HG02981 (cell line): ENCODE results near the gene MDGA2.
"Not testable (repeated sequence)": the region's sequence is repeated elsewhere in the genome, so short reads cannot be mapped to it uniquely, and the experiment has no call there.

Source experiments
- ATAC-seq: cut with Tn5 transposase; IDR thresholded peaks from one replicate; pipeline ENCODE4 v1.9.1; 2021; ENCODE audit warnings: mild to moderate bottlenecking, moderate library complexity; ENCODE audit not compliant: unreplicated experiment

Gene MDGA2

GRCh38 chr14:46989566-46989965, 685.8 kb downstream of the MDGA2 start:
- no peak for ATAC-seq

DNA sequence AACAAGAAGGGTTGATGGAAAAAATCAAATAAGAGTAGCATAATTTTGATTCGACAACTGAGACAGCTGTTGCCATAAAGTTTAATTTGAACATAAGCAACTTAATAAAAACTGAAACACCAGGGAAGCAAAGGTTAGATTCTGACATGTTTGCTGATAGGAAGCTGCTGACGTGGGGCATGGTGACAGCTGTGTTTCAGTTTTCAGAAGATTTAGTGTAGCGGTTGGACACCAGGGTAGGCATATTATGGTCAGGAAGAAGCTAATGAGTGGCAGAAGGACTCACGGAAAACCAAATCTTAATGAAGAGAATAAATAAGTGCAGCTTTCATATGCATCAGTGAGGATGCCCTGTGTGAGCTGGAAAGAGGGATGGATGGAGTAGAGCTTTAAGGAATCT, 687.1 kb downstream of the MDGA2 start:
- no peak for ATAC-seq

DNA sequence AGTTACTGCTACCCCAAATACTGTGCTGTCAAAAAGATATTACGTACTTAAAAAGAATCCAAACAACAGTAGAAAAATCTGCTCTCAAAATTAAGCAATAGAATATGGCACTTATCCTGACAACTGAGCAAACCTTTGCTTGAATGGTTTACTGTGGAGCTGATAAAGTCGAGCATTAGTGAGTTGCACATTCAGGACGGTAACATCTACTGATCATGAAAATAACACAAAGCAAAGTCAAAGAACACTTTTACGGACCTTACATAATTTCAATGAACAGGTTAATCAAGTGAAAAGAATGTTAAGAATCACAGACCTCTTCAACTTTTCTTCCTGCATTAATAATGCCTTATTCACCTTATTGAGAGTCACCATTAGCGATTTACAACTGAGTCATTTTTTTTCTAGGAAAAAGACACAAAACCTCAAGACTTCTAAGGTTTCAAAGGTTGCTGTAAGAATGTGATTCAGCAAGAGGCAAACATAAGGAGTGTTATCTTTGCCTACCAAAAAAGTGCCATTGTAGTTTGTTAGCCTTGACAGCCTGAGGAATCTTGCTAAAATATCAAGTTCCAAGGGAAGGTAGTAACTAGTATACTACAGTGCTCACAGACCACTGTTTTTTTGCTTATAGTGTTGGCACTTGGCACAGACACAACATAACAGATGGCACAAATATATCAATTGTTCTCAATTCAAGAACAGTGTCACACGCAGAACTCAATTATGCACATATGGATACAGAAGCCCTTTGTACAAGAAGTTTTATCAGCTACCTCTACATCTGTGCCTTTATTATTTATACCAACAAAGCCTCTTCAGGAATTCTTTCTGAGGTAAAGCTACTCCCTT, 689.6 kb downstream of the MDGA2 start:
- no peak for ATAC-seq

DNA sequence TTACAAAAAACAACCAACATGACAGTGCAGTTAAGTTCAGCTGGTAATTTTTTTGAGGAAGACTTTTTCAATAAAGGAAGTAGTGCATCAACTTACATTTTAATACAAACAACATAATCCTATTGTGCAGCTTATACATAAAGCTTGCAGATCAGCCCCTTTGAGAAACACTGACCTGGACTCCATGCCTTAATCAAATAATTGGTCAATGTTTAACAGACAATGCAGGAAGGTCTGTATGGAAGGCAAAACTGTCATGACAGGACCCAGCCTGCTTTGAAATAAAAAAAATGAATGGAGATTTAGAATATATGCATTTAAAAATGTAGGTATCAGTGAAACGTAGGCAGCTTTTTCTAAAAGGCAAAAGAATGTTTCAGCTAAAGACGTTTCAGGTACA, 702.1 kb downstream of the MDGA2 start:
- ATAC-seq, result no peak

- ATAC-seq, result no peak
These were observed 711.0 kb downstream of the MDGA2 start for GRCh38 chr14:46964378-46964777.

DNA sequence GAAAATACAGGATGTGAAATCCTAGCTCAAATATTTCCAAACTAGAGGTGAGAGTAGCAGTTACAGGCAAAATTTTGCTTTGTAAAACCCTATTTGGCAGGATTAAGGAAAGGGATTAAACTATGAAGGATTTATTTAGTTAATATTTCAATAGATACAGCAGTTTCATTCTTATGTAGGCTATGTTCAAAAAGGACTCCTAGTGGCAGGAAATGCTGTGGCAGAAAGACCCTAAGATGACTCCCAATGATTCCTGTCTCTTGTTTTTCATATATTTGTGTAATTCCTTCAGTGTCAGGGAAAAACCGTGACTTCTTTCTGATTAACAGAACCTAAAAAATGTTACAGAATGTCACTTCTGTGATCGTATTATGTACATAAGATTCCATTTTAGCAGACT, 724.3 kb downstream of the MDGA2 start:
- ATAC-seq, result no peak

GRCh38 chr14:46940611-46941010, 734.8 kb downstream of the MDGA2 start:
- ATAC-seq, result no peak

DNA sequence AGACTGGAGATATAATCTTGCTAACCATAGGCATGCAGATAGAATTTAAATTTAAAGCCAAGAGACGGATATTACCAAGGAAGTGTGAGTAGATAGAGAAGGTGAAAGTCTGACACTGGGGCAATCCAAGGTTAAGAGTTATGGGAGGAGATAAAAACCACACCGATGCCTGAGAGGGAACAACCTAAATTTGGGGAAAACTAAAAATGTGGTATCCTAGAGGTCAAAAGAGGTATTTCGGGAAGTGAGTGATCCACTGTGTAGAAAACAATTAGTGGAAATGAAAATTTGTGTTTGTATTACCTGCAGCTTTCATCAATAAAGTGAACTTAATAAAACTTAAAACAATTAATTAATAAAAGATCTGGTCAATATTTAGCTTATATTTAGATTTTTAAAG, 754.9 kb downstream of the MDGA2 start:
- ATAC-seq, result no peak

DNA sequence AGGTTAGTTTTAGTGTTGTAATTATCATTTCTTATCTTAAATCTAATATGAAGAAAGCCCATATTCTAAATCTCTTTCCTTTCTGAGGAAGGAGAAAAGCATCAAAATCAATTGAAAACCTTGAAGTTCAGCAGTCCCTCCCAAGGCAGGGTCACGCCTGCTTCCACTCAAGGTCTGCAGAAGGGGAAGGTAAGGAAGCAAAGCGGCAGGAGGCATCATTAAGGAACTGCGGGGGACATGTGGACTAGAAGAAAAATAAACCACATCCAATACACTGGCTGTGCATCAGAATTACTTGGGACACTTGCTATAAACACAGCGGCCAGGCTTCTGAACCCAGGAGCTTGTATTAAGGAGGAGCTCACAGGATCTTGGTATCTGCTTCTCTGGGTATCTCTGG, 759.9 kb downstream of the MDGA2 start:
- not testable (repeated sequence) for ATAC-seq

GRCh38 chr14:46902837-46903236, 772.6 kb downstream of the MDGA2 start:
- ATAC-seq, result no peak

- no peak for ATAC-seq
These were observed 780.9 kb downstream of the MDGA2 start for GRCh38 chr14:46894476-46894875.

- ATAC-seq, result peak; percentile 89
These were observed 788.3 kb downstream of the MDGA2 start for GRCh38 chr14:46887144-46887543.

GRCh38 chr14:46885566-46885965, 789.8 kb downstream of the MDGA2 start:
- no peak for ATAC-seq

- ATAC-seq, result no peak
These were observed 813.7 kb downstream of the MDGA2 start for GRCh38 chr14:46861753-46862152.

DNA sequence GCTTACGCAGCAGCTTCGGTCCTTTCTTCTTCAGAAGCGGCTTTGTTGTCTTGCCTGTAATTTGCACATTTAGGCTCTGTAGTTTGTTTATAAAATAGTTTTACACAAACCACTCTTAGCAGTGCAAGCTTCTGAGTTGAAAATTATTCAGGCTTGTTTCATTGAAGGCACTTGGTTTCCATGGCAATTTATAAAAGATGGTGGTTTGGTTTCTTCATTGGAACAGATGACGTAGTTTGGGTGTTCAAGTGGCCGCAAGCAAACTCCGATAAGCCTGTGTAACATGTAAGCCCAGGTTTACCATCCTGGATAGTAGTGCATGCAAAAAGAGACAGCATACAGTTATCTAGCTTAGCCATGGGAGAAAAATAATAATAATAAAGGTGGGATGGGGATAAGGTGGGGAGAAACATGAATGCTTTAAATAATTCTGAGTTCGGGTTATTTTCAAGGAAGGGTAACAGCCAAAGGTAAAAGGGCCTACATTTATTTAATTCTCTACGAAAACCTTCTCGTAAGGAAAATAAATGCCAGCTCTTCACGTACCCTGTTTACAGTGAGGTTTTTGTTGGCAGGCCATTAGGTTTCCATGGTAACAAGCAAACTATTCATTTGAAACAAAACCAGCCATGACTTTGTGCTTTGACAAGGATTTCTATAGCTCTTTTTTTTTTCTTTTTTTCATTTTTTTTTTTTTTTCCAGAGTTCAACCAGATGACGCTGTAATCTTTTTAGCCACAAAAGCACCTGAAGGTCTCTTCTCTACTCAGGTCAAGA, 834.3 kb downstream of the MDGA2 start:
- ATAC-seq, result no peak

GRCh38 chr14:46820291-46820690, 855.1 kb downstream of the MDGA2 start:
- no peak for ATAC-seq

- ATAC-seq, result no peak
These were observed 856.3 kb downstream of the MDGA2 start for GRCh38 chr14:46819117-46819516.

GRCh38 chr14:46818147-46818546, 857.3 kb downstream of the MDGA2 start:
- ATAC-seq, result no peak

DNA sequence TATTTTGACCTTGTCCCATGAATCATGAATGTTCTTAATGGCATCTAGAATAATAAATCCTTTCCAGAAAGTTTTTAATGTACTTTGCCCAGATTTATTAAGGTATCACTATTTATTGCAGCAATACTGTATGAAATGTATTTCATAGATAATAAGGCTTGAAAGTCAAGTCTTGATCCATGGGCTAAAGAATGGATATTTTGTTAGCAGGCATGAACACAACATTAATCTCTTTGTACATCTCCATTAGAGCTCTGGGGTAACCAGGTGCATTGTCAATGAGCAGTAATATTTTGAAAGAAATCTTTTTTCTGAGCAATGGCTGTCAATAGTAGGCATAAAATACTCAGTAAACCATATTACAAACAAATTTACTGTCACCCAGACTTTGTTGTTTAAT, 882.3 kb downstream of the MDGA2 start:
- ATAC-seq, result no peak
